Liver (tissue), 9 donors: ENCODE data around the gene MRPS7. TPM values are rescaled to one million over a fixed set of nuclear protein-coding genes. Genes with fewer than 3 reads are reported as not detected.

Experiments used
- DNase-seq: peaks from one replicate; pipeline ENCODE4 v3.0.0-alpha.2; 2017; ENCODE audit warnings: low spot score
- H3K27ac ChIP-seq, 2 donors: one replicate each; pipeline ENCODE4 v1.7.0; 2013; ENCODE audit warnings: inconsistent platforms in 2 of 2, low read length in 2 of 2, control low read depth in 1 of 2, low read depth in 1 of 2, mild to moderate bottlenecking in 1 of 2
- H3K27me3 ChIP-seq, 4 donors: one replicate each; pipeline versions ENCODE4 v1.6.1 to v1.7.0; 2013; ENCODE audit warnings: low read length in 3 of 4, inconsistent platforms in 1 of 4, mild to moderate bottlenecking in 1 of 4, moderate library complexity in 1 of 4; ENCODE audit not compliant: control insufficient read depth in 4 of 4, insufficient read depth in 4 of 4
- H3K36me3 ChIP-seq, 4 donors: one replicate each; pipeline versions ENCODE4 v1.6.1 to v1.7.0; 2013; ENCODE audit warnings: low read length in 3 of 4, mild to moderate bottlenecking in 3 of 4, low read depth in 1 of 4, moderate library complexity in 1 of 4; ENCODE audit not compliant: control insufficient read depth in 4 of 4, insufficient read depth in 3 of 4
- H3K4me1 ChIP-seq, 4 donors: one replicate each; pipeline versions ENCODE4 v1.6.1 to v1.7.0; 2013; ENCODE audit warnings: low read length in 3 of 4, mild to moderate bottlenecking in 3 of 4, moderate library complexity in 1 of 4; ENCODE audit not compliant: control insufficient read depth in 4 of 4, insufficient read depth in 4 of 4
- H3K4me3 ChIP-seq, 3 donors: one replicate each; pipeline versions ENCODE4 v1.6.1 to v1.7.0; 2013; ENCODE audit warnings: low read length in 3 of 3, control low read depth in 1 of 3, low read depth in 1 of 3, mild to moderate bottlenecking in 1 of 3
- H3K9ac ChIP-seq, 2 donors: one replicate each; pipeline ENCODE4 v1.7.0; 2013; ENCODE audit warnings: low read length in 2 of 2, mild to moderate bottlenecking in 2 of 2, moderate library complexity in 2 of 2, control low read depth in 1 of 2, low read depth in 1 of 2
- H3K9me3 ChIP-seq, 4 donors: one replicate each; pipeline versions ENCODE4 v1.6.1 to v1.7.0; 2013; ENCODE audit warnings: low read length in 3 of 4; ENCODE audit not compliant: control insufficient read depth in 4 of 4
- EGR1 ChIP-seq, 2 donors: IDR thresholded peaks; 2 replicates each; pipeline ENCODE4 v1.6.1; 2016 to 2018; ENCODE audit warnings: antibody characterized with exemption in 2 of 2, low read depth in 2 of 2
- FOXA1 ChIP-seq: IDR thresholded peaks from 2 replicates; pipeline ENCODE4 v1.6.1; 2016; ENCODE audit warnings: antibody characterized with exemption
- GABPA ChIP-seq, 2 donors: IDR thresholded peaks in 1 of 2; conservative IDR thresholded peaks in 1 of 2; 2 replicates each; pipeline ENCODE4 v1.6.1; 2016; ENCODE audit warnings: antibody characterized with exemption in 2 of 2, mild to moderate bottlenecking in 1 of 2, moderate library complexity in 1 of 2
- HNF4A ChIP-seq, 2 donors: conservative IDR thresholded peaks; 2 replicates each; pipeline ENCODE4 v1.6.1; 2016; ENCODE audit warnings: antibody characterized with exemption in 2 of 2, mild to moderate bottlenecking in 2 of 2
- HNF4G ChIP-seq: IDR thresholded peaks from 2 replicates; pipeline ENCODE4 v1.6.1; 2016; ENCODE audit warnings: antibody characterized with exemption
- NR2F2 ChIP-seq: IDR thresholded peaks from 2 replicates; pipeline ENCODE4 v1.6.1; 2016; ENCODE audit warnings: antibody characterized with exemption
- SP1 ChIP-seq: IDR thresholded peaks from 2 replicates; pipeline ENCODE4 v1.6.1; 2018; ENCODE audit warnings: antibody characterized with exemption, mild to moderate bottlenecking
- TAF1 ChIP-seq: conservative IDR thresholded peaks from 2 replicates; pipeline ENCODE4 v1.6.1; 2016; ENCODE audit warnings: antibody characterized with exemption, mild to moderate bottlenecking
- YY1 ChIP-seq: IDR thresholded peaks from 2 replicates; pipeline ENCODE4 v1.6.1; 2016; ENCODE audit warnings: antibody characterized with exemption, mild to moderate bottlenecking
- WGBS: extraction: QIAGEN DNeasy Blood & Tissue Kit; methylation state at CpG from one replicate; pipeline ENCODE4 v1.1.7; 2013; 5-methylcytosine and 5-hydroxymethylcytosine counted together
- polyA plus RNA-seq, 2 donors: library from polyadenylated mRNA; stranded (reverse) in 1 of 2; unstranded in 1 of 2; fragments of 200-250 nt in 1 of 2; fragments of >200 nt in 1 of 2; fragmentation: Nextera tagmentation in 1 of 2; extraction: Ambion mirVana in 1 of 2; gene quantifications; one replicate each; pipeline versions ENCODE4 v1.2.1 to v1.2.3, GENCODE V29; 2013 to 2015
- total RNA-seq, 2 donors: library from RNA; depleted of rRNA; stranded (reverse); fragments of >200 nt; gene quantifications; one replicate each; pipeline ENCODE4 v1.2.3, GENCODE V29; 2014
- TF ChIP-seq, protein P1 (sequence below): fragments of 150-350 bp; IDR thresholded peaks from 2 replicates; pipeline ENCODE4 v1.5.1; 2017; ENCODE audit warnings: improper control_type of control experiment, low read depth, low read length; ENCODE audit not compliant: missing input control
- TF ChIP-seq, protein P2 (sequence below): IDR thresholded peaks from 2 replicates; pipeline ENCODE4 v1.6.1; 2016; ENCODE audit warnings: antibody characterized with exemption, mild to moderate bottlenecking
- TF ChIP-seq, protein P3 (sequence below): IDR thresholded peaks from 2 replicates; pipeline ENCODE4 v1.6.1; 2016; ENCODE audit warnings: antibody characterized with exemption
- TF ChIP-seq, protein P4 (sequence below): IDR thresholded peaks from 2 replicates; pipeline ENCODE4 v1.6.1; 2016; ENCODE audit warnings: antibody characterized with exemption
- TF ChIP-seq, protein P5 (sequence below): IDR thresholded peaks from 2 replicates; pipeline ENCODE4 v1.6.1; 2016; ENCODE audit warnings: antibody characterized with exemption
- donor health status: healthy.
- donor health status: healthy.
- donor health status: healthy.
- donor health status: healthy.
- donor health status: healthy.

MRPS7 gene
- total and polyA plus RNA-seq, 4 donors: 24.1 to 58.9 (median 39.4) TPM

DNA sequence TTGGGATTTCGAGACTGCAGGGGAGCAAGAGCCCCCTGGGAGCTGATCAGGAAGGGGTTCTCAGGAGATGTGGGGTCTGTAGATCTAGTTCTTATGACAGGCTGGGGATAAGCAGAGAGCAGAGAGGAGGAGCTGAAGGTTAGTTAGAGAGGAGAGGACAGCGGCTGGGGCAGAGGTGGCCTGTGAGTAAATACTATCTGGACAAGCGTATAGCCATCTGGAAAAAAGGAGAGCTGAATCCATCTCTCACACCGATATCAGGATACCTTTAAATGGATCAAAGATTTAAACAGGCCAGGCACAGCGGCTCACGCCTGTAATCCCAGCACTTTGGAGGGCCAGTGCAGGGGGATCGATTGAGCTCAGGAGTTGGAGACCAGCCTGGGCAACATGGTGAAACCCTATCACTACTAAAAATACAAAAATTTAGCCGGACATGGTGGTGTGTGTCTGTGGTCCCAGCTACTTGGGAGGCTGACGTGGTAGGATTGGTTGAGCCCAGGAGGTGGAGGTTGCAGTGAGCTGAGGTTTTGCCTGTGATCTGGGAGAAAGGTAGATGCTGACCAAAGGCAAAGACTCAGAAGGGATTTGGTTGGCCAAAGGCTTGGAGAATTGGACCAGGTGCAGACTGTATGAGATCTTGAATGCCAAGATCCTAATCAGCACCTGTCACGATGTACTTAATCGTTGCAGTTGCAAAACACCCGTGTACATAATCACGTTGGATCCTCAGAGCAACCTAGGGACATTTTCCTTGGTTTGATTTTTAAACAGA, 46.5 kb downstream of the MRPS7 start:
- peak overlapping the region; percentile 42 to 77 for H3K27ac ChIP-seq
- H3K4me1 ChIP-seq: peaks cover 3 to 20% (median 17%) of the 10 kb centered on the region in 4 donors
- 72% methylated on average over 13 of the region's 13 CpGs for WGBS
- no peaks in the 10 kb centered on the region for H3K36me3 ChIP-seq
- no peaks in the 10 kb centered on the region for H3K27me3 ChIP-seq
- DNase-seq: no peak
- H3K9me3 ChIP-seq: no peaks in the 10 kb centered on the region
- H3K4me3 ChIP-seq: no peak overlapping the region
- H3K9ac ChIP-seq: no peak overlapping the region
- TF ChIP-seq, protein P1, sequence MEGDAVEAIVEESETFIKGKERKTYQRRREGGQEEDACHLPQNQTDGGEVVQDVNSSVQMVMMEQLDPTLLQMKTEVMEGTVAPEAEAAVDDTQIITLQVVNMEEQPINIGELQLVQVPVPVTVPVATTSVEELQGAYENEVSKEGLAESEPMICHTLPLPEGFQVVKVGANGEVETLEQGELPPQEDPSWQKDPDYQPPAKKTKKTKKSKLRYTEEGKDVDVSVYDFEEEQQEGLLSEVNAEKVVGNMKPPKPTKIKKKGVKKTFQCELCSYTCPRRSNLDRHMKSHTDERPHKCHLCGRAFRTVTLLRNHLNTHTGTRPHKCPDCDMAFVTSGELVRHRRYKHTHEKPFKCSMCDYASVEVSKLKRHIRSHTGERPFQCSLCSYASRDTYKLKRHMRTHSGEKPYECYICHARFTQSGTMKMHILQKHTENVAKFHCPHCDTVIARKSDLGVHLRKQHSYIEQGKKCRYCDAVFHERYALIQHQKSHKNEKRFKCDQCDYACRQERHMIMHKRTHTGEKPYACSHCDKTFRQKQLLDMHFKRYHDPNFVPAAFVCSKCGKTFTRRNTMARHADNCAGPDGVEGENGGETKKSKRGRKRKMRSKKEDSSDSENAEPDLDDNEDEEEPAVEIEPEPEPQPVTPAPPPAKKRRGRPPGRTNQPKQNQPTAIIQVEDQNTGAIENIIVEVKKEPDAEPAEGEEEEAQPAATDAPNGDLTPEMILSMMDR: no peak
- TF ChIP-seq NR2F2 (no peak), TAF1 (no peak), HNF4A (conservative IDR thresholded peaks at IDR 0.05) (no peak), HNF4G (no peak), YY1 (no peak), SP1 (no peak), FOXA1 (no peak), GABPA (IDR thresholded peaks at IDR 0.05 in 1 of 2, conservative IDR thresholded peaks at IDR 0.05 in 1 of 2) (no peak), EGR1 (IDR thresholded peaks at IDR 0.05; ENCODE audit: low read depth in 2 of 2) (no peak)
- TF ChIP-seq, protein P2, sequence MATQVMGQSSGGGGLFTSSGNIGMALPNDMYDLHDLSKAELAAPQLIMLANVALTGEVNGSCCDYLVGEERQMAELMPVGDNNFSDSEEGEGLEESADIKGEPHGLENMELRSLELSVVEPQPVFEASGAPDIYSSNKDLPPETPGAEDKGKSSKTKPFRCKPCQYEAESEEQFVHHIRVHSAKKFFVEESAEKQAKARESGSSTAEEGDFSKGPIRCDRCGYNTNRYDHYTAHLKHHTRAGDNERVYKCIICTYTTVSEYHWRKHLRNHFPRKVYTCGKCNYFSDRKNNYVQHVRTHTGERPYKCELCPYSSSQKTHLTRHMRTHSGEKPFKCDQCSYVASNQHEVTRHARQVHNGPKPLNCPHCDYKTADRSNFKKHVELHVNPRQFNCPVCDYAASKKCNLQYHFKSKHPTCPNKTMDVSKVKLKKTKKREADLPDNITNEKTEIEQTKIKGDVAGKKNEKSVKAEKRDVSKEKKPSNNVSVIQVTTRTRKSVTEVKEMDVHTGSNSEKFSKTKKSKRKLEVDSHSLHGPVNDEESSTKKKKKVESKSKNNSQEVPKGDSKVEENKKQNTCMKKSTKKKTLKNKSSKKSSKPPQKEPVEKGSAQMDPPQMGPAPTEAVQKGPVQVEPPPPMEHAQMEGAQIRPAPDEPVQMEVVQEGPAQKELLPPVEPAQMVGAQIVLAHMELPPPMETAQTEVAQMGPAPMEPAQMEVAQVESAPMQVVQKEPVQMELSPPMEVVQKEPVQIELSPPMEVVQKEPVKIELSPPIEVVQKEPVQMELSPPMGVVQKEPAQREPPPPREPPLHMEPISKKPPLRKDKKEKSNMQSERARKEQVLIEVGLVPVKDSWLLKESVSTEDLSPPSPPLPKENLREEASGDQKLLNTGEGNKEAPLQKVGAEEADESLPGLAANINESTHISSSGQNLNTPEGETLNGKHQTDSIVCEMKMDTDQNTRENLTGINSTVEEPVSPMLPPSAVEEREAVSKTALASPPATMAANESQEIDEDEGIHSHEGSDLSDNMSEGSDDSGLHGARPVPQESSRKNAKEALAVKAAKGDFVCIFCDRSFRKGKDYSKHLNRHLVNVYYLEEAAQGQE: no peak
- TF ChIP-seq, protein P3, sequence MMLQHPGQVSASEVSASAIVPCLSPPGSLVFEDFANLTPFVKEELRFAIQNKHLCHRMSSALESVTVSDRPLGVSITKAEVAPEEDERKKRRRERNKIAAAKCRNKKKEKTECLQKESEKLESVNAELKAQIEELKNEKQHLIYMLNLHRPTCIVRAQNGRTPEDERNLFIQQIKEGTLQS: no peak
- TF ChIP-seq, protein P4, sequence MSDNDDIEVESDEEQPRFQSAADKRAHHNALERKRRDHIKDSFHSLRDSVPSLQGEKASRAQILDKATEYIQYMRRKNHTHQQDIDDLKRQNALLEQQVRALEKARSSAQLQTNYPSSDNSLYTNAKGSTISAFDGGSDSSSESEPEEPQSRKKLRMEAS: no peak
- TF ChIP-seq, protein P5, sequence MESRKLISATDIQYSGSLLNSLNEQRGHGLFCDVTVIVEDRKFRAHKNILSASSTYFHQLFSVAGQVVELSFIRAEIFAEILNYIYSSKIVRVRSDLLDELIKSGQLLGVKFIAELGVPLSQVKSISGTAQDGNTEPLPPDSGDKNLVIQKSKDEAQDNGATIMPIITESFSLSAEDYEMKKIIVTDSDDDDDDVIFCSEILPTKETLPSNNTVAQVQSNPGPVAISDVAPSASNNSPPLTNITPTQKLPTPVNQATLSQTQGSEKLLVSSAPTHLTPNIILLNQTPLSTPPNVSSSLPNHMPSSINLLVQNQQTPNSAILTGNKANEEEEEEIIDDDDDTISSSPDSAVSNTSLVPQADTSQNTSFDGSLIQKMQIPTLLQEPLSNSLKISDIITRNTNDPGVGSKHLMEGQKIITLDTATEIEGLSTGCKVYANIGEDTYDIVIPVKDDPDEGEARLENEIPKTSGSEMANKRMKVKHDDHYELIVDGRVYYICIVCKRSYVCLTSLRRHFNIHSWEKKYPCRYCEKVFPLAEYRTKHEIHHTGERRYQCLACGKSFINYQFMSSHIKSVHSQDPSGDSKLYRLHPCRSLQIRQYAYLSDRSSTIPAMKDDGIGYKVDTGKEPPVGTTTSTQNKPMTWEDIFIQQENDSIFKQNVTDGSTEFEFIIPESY: no peak
